NCI-H2081 (cell line): ENCODE measurements around the gene KLHL10.

Experiments
- DNase-seq, 2 experiments: peaks; one replicate each; lab custom pipeline; 2025; lab: John Stamatoyannopoulos, UW

Gene KLHL10

GRCh38 chr17:41895617-41896016, 58.0 kb downstream of the KLHL10 start:
- DNase-seq = no peak

- DNase-seq = no peak
These were observed 59.1 kb downstream of the KLHL10 start for GRCh38 chr17:41896726-41897125.
